Endothelial cell of umbilical vein (primary cell): ENCODE measurements around the gene CHPF2. TPM values are rescaled to one million over a fixed set of nuclear protein-coding genes. Genes with fewer than 3 reads are reported as not detected.

Source experiments
- BruUV-seq: library from RNA; stranded (reverse); fragments of 400-500 nt; replicated peaks from 2 replicates; lab custom pipeline; 2021; lab: Mats Ljungman, UMichigan
- CTCF ChIA-PET: fragments of 300-600, 350-600 bp; sonication (Branson Sonifier 250); formaldehyde crosslinking; loops from one replicate; lab custom pipeline; 2021; ENCODE audit warnings: antibody characterized with exemption, inconsistent platforms; lab: Charles Lee
- POLR2A ChIA-PET: fragments of 300-600, 350-600 bp; sonication (Branson Sonifier 250); formaldehyde crosslinking; loops from one replicate; lab custom pipeline; 2021; ENCODE audit warnings: antibody characterized with exemption, inconsistent platforms; lab: Charles Lee
- DNase-seq: peaks from one replicate; pipeline ENCODE4 v3.0.0-alpha.2; 2011; ENCODE audit warnings: low read depth, low spot score
- FAIRE-seq: peaks from 2 replicates; lab custom pipeline; 2011; peaks lifted over from hg19 to GRCh38; lab: Jason Lieb, UNC
- H2AFZ ChIP-seq: 2 replicates; pipeline ENCODE4 v1.6.0; 2012; ENCODE audit warnings: low read depth, low read length, control low read depth, inconsistent platforms
- H3K27ac ChIP-seq: 2 replicates; pipeline ENCODE4 v1.5.1; 2011; ENCODE audit warnings: low read depth, mild to moderate bottlenecking, control low read depth, low read length, moderate library complexity; ENCODE audit not compliant: insufficient read depth
- H3K27me3 ChIP-seq, 2 experiments: 2 replicates each; pipeline versions ENCODE4 v1.6.0 to v1.6.1; 2011; ENCODE audit warnings: low read length in 2 of 2, mixed read lengths in 1 of 2; ENCODE audit not compliant: control insufficient read depth in 2 of 2, insufficient read depth in 2 of 2
- H3K36me3 ChIP-seq, 2 experiments: 2 replicates in 1 of 2; 3 replicates in 1 of 2; pipeline ENCODE4 v1.5.1; 2011; ENCODE audit warnings: low read length in 2 of 2, mild to moderate bottlenecking in 1 of 2, moderate library complexity in 1 of 2; ENCODE audit not compliant: control insufficient read depth in 2 of 2, insufficient read depth in 2 of 2; ENCODE audit errors: extremely low read depth in 1 of 2
- H3K4me1 ChIP-seq: 3 replicates; pipeline ENCODE4 v1.5.1; 2011; ENCODE audit warnings: mild to moderate bottlenecking, low read length; ENCODE audit not compliant: control insufficient read depth, insufficient read depth; ENCODE audit errors: extremely low read depth
- H3K4me2 ChIP-seq: 2 replicates; pipeline ENCODE4 v1.6.1; 2011; ENCODE audit warnings: low read length, control low read depth, mixed read lengths; ENCODE audit not compliant: insufficient read depth
- H3K4me3 ChIP-seq, 3 experiments: fragments of 200-600 bp in 1 of 3; sonication (generic), shearing (Covaris generic) in 1 of 3; replicated peaks in 1 of 3; 2 replicates each; pipeline ENCODE4 v1.5.1; 2011 to 2016; ENCODE audit warnings: control low read depth in 3 of 3, low read length in 3 of 3, mild to moderate bottlenecking in 2 of 3, inconsistent platforms in 1 of 3, low read depth in 1 of 3, moderate library complexity in 1 of 3; ENCODE audit not compliant: insufficient read depth in 1 of 3
- H3K79me2 ChIP-seq: 2 replicates; pipeline ENCODE4 v1.6.0; 2012; ENCODE audit warnings: low read length, inconsistent platforms; ENCODE audit not compliant: control insufficient read depth, insufficient read depth
- H3K9ac ChIP-seq: replicated peaks from 2 replicates; pipeline ENCODE3; 2011; ENCODE audit warnings: low read length, control low read depth; ENCODE audit not compliant: insufficient read depth; ENCODE audit errors: extremely low read depth
- H3K9me1 ChIP-seq: replicated peaks from 3 replicates; pipeline ENCODE4 v1.6.0; 2011; ENCODE audit warnings: mild to moderate bottlenecking, low read length; ENCODE audit not compliant: control insufficient read depth, insufficient read depth; ENCODE audit errors: extremely low read depth
- H3K9me3 ChIP-seq: replicated peaks from 2 replicates; pipeline ENCODE4 v1.5.1; 2012; ENCODE audit warnings: low read length, inconsistent platforms; ENCODE audit not compliant: control insufficient read depth, insufficient read depth
- H4K20me1 ChIP-seq: replicated peaks from 2 replicates; pipeline ENCODE3; 2011; ENCODE audit warnings: mild to moderate bottlenecking, low read length; ENCODE audit not compliant: control insufficient read depth, insufficient read depth; ENCODE audit errors: extremely low read depth
- POLR2A ChIP-seq: IDR thresholded peaks from 2 replicates; pipeline ENCODE4 v1.6.1; 2012; ENCODE audit warnings: low read depth, mild to moderate bottlenecking, control low read depth, low read length
- POLR2AphosphoS5 ChIP-seq: IDR thresholded peaks from 2 replicates; pipeline ENCODE4 v1.6.1; 2012; ENCODE audit warnings: low read depth, mild to moderate bottlenecking, control low read depth, low read length, moderate library complexity; ENCODE audit not compliant: insufficient read depth
- dilution Hi-C: fragments of 300-500 bp; cut with MboI; formaldehyde crosslinking; loops from one replicate; pipeline ENCODE4 v1.15.0; 2019; ENCODE audit warnings: low sequenced_read_pairs; ENCODE audit not compliant: extremely low pct_ligation_motif_present
- intact Hi-C: fragments of 100-400 bp; cut with micrococcal nuclease; formaldehyde crosslinking; loops from one replicate; pipeline ENCODE4 v1.10.0; 2022
- polyA plus RNA-seq, 4 experiments: library from polyadenylated mRNA; depleted of rRNA in 3 of 4; stranded (reverse) in 3 of 4; unstranded in 1 of 4; fragments of >200 nt; gene quantifications; 2 replicates each; pipeline versions ENCODE4 v1.2.1 to v1.2.3, GENCODE V29; 2011 to 2012; ENCODE audit warnings: missing spikeins in 1 of 4
- total RNA-seq: library from RNA; stranded (reverse); gene quantifications from 2 replicates; pipeline ENCODE4 v1.2.3, GENCODE V29; 2021
- TF ChIP-seq, protein P1 (sequence below), 2 donors: IDR thresholded peaks; 1 replicate in 1 of 2; 2 replicates in 1 of 2; pipeline ENCODE4 v1.5.1; 2011; ENCODE audit warnings: low read length in 2 of 2, mild to moderate bottlenecking in 2 of 2, moderate library complexity in 2 of 2, control low read depth in 1 of 2, inconsistent platforms in 1 of 2, low read depth in 1 of 2; ENCODE audit not compliant: insufficient read depth in 1 of 2; ENCODE audit errors: extremely low read depth in 1 of 2
- TF ChIP-seq, protein P2 (sequence below): IDR thresholded peaks from 2 replicates; pipeline ENCODE4 v1.6.1; 2011; ENCODE audit not compliant: insufficient read depth, insufficient read length

Gene CHPF2
- total and polyA plus RNA-seq, 2 donors (not counting 3 experiments of a cell fraction or from before 2014, with no cell fraction given), result 72.8 to 75.0 TPM

- FAIRE-seq (no peak), DNase-seq (no peak)
- TF ChIP-seq POLR2AphosphoS5 (no peak), POLR2A (no peak)
- TF ChIP-seq, protein P1, sequence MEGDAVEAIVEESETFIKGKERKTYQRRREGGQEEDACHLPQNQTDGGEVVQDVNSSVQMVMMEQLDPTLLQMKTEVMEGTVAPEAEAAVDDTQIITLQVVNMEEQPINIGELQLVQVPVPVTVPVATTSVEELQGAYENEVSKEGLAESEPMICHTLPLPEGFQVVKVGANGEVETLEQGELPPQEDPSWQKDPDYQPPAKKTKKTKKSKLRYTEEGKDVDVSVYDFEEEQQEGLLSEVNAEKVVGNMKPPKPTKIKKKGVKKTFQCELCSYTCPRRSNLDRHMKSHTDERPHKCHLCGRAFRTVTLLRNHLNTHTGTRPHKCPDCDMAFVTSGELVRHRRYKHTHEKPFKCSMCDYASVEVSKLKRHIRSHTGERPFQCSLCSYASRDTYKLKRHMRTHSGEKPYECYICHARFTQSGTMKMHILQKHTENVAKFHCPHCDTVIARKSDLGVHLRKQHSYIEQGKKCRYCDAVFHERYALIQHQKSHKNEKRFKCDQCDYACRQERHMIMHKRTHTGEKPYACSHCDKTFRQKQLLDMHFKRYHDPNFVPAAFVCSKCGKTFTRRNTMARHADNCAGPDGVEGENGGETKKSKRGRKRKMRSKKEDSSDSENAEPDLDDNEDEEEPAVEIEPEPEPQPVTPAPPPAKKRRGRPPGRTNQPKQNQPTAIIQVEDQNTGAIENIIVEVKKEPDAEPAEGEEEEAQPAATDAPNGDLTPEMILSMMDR (IDR thresholded peaks at IDR 0.05; ENCODE audit: extremely low read depth in 1 of 2, insufficient read depth in 1 of 2, low read depth in 1 of 2, low read length in 2 of 2), result no peak
- TF ChIP-seq, protein P2, sequence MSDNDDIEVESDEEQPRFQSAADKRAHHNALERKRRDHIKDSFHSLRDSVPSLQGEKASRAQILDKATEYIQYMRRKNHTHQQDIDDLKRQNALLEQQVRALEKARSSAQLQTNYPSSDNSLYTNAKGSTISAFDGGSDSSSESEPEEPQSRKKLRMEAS, result no peak
- ChIA-PET CTCF (no interaction called here), POLR2A (no interaction called here)
- Histone ChIP-seq H2AFZ (no peak overlapping the region), H3K79me2 (peaks cover 3% of the 10 kb centered on the region), H3K27ac (no peak overlapping the region), H4K20me1 (no peaks in the 10 kb centered on the region), H3K4me1 (peaks cover 5% of the 10 kb centered on the region), H3K9me1 (no peaks in the 10 kb centered on the region), H3K27me3 (peaks cover 0 to 6% of the 10 kb centered on the region in 2 experiments), H3K36me3 (peaks cover 0 to 26% of the 10 kb centered on the region in 2 experiments), H3K4me3 (no peak overlapping the region), H3K9ac (no peak overlapping the region), H3K9me3 (no peaks in the 10 kb centered on the region), H3K4me2 (no peak overlapping the region)
- no TSS peak for BruUV-seq
- dilution Hi-C loops (no loop called here), intact Hi-C loops (no loop called here)
Measured at GRCh38 chr7:151240942-151241754, 8.9 kb downstream of the CHPF2 start.
